ENCODE results near the gene CDH15.

CDH15 gene

DNA sequence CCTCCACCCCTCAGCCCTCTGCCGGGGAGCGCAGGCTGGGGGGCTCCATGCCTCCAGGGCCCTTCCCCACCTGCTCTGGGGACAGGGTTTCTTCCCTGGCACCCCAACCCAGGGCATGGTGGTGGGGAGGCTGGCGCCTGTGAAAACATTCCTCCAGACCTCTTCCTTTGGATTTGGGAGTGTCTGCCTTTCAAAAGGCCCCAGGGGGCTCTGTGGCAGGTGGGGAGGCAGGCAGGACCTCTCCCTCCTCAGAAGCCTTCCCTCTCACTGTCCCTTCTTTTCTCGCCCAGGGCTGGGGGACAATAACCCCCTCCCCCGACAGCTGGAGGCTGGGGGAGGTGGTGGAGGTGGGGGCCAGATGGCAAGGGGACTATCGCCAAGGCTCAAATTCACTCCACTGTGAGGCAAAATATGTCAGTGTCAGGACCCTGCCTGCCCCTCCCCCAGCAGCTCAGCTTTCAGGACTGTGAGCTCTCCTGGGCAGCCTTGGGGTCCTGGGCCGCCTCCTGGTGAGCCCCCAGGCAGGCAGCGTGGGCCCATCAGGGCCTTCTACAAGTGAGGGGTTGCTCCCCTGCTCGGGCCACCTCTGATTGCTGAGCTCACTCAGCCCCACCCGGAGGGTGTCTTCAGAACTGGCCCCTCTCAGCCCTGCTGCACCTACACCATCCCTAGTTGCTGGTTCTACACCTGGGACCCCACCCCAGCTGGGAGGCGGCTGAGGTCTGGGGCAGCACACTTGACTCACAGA is 1.8 kb downstream of the CDH15 start:
- Histone ChIP-seq H3K79me2 (ENCODE audit: low read length) (no peaks in the 10 kb centered on the region), H3K36me3 (replicated peaks; ENCODE audit: insufficient read depth, low read length) (no peaks in the 10 kb centered on the region), H3K4me1 (ENCODE audit: low read length) (no peaks in the 10 kb centered on the region), H2AFZ (ENCODE audit: low read length) (no peak overlapping the region), H3K9ac (ENCODE audit: low read length) (no peak overlapping the region), H3K4me2 (ENCODE audit: low read depth, low read length) (no peak overlapping the region), H3F3A (ENCODE audit: insufficient read depth, low read length) (no peaks in the 10 kb centered on the region), H3K9me2 (replicated peaks; ENCODE audit: insufficient read depth, low read length) (no peaks in the 10 kb centered on the region), H3K9me3 (replicated peaks; ENCODE audit: insufficient read depth, low read length) (no peaks in the 10 kb centered on the region), H3K27ac (ENCODE audit: low read length) (no peak overlapping the region), H4K20me1 (ENCODE audit: insufficient read depth, low read length) (no peaks in the 10 kb centered on the region), H3K4me3 (ENCODE audit: low read length) (no peak overlapping the region), H3K27me3 (replicated peaks; ENCODE audit: insufficient read depth, low read length) (peaks cover 10% of the 10 kb centered on the region; the same call in 1 of the 2 replicates)
- TF ChIP-seq, protein P1, sequence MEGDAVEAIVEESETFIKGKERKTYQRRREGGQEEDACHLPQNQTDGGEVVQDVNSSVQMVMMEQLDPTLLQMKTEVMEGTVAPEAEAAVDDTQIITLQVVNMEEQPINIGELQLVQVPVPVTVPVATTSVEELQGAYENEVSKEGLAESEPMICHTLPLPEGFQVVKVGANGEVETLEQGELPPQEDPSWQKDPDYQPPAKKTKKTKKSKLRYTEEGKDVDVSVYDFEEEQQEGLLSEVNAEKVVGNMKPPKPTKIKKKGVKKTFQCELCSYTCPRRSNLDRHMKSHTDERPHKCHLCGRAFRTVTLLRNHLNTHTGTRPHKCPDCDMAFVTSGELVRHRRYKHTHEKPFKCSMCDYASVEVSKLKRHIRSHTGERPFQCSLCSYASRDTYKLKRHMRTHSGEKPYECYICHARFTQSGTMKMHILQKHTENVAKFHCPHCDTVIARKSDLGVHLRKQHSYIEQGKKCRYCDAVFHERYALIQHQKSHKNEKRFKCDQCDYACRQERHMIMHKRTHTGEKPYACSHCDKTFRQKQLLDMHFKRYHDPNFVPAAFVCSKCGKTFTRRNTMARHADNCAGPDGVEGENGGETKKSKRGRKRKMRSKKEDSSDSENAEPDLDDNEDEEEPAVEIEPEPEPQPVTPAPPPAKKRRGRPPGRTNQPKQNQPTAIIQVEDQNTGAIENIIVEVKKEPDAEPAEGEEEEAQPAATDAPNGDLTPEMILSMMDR (IDR thresholded peaks at IDR 0.05; ENCODE audit: low read length): no peak
- TF ChIP-seq EZH2phosphoT487 (IDR thresholded peaks at IDR 0.05; ENCODE audit: low read length) (no peak), EZH2 (optimal IDR thresholded peaks at IDR 0.05; ENCODE audit: low read depth, low read length) (no peak)
- DNase-seq: no peak

GRCh38 chr16:89174055-89174827 is 2.7 kb downstream of the CDH15 start:
- H2AFZ ChIP-seq (ENCODE audit: low read length): no peak overlapping the region
- H3K27ac ChIP-seq (ENCODE audit: low read length): no peak overlapping the region
- DNase-seq: no peak
- H3K79me2 ChIP-seq (ENCODE audit: low read length): no peaks in the 10 kb centered on the region
- no peak overlapping the region for H3K4me3 ChIP-seq (ENCODE audit: low read length)
- TF ChIP-seq, protein P1 (IDR thresholded peaks at IDR 0.05; ENCODE audit: low read length): no peak
- TF ChIP-seq EZH2 (optimal IDR thresholded peaks at IDR 0.05; ENCODE audit: low read depth, low read length) (no peak), EZH2phosphoT487 (IDR thresholded peaks at IDR 0.05; ENCODE audit: low read length) (no peak)
- H3K9ac ChIP-seq (ENCODE audit: low read length): no peak overlapping the region
- H3K27me3 ChIP-seq (replicated peaks; ENCODE audit: insufficient read depth, low read length): peaks cover 10% of the 10 kb centered on the region; the same call in 1 of the 2 replicates
- no peaks in the 10 kb centered on the region for H3K9me2 ChIP-seq (replicated peaks; ENCODE audit: insufficient read depth, low read length)
- no peaks in the 10 kb centered on the region for H3K36me3 ChIP-seq (replicated peaks; ENCODE audit: insufficient read depth, low read length)
- H3F3A ChIP-seq (ENCODE audit: insufficient read depth, low read length): no peaks in the 10 kb centered on the region
- no peak overlapping the region for H3K4me2 ChIP-seq (ENCODE audit: low read depth, low read length)
- no peaks in the 10 kb centered on the region for H3K9me3 ChIP-seq (replicated peaks; ENCODE audit: insufficient read depth, low read length)
- no peaks in the 10 kb centered on the region for H3K4me1 ChIP-seq (ENCODE audit: low read length)
- H4K20me1 ChIP-seq (ENCODE audit: insufficient read depth, low read length): no peaks in the 10 kb centered on the region

DNA sequence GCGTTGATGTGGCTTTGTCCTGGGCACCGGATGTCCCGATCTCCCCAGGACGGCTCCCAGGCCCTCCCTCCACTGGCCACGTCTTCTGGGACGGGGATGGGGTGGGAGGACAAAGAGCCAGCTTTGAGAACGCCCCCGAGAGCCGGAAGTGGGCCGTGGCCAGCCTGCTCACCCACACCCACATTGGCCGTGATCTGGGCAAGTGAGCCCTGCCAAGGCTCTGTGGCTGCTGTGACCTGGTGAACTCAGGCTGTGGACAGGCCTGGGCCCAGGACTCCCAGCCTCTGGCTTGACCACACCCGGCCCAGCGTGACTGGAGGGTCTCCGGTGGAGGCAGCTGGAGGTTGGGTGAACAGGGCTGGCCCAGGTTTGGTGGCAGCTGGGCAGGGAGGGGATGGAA is 3.3 kb downstream of the CDH15 start:
- Histone ChIP-seq H3K79me2 (ENCODE audit: low read length) (no peaks in the 10 kb centered on the region), H3K9ac (ENCODE audit: low read length) (no peak overlapping the region), H3K36me3 (replicated peaks; ENCODE audit: insufficient read depth, low read length) (no peaks in the 10 kb centered on the region), H3K9me2 (replicated peaks; ENCODE audit: insufficient read depth, low read length) (no peaks in the 10 kb centered on the region), H3K4me2 (ENCODE audit: low read depth, low read length) (no peak overlapping the region), H3K4me1 (ENCODE audit: low read length) (no peaks in the 10 kb centered on the region), H2AFZ (ENCODE audit: low read length) (no peak overlapping the region), H3K27me3 (replicated peaks; ENCODE audit: insufficient read depth, low read length) (peaks cover 10% of the 10 kb centered on the region; the same call in 1 of the 2 replicates), H3K4me3 (ENCODE audit: low read length) (no peak overlapping the region), H4K20me1 (ENCODE audit: insufficient read depth, low read length) (no peaks in the 10 kb centered on the region), H3K9me3 (replicated peaks; ENCODE audit: insufficient read depth, low read length) (no peaks in the 10 kb centered on the region), H3K27ac (ENCODE audit: low read length) (no peak overlapping the region), H3F3A (ENCODE audit: insufficient read depth, low read length) (no peaks in the 10 kb centered on the region)
- no peak for DNase-seq
- TF ChIP-seq EZH2 (optimal IDR thresholded peaks at IDR 0.05; ENCODE audit: low read depth, low read length): no peak
- TF ChIP-seq, protein P1 (IDR thresholded peaks at IDR 0.05; ENCODE audit: low read length): no peak
- TF ChIP-seq EZH2phosphoT487 (IDR thresholded peaks at IDR 0.05; ENCODE audit: low read length): no peak
